Karpas-422 (cell line): Measurements from ENCODE around the gene COPS6. TPM values are rescaled to one million over a fixed set of nuclear protein-coding genes. Genes with fewer than 3 reads are reported as not detected.

Experiments used
- DNase-seq: peaks from one replicate; pipeline ENCODE4 v3.0.0-alpha.2; 2015
- H2AFZ ChIP-seq: fragments of 200-600 bp; sonication (generic); 2 replicates; pipeline ENCODE4 v1.6.1; 2014; ENCODE audit warnings: antibody characterized with exemption, low read length, mixed read lengths
- H3K27ac ChIP-seq: fragments of 200-600 bp; sonication (generic); 2 replicates; pipeline ENCODE4 v1.5.1; 2014; ENCODE audit warnings: mild to moderate bottlenecking, low read length, moderate library complexity
- H3K27me3 ChIP-seq: fragments of 200-600 bp; sonication (generic); 2 replicates; pipeline ENCODE4 v1.6.1; 2014; ENCODE audit warnings: low read length, mixed read lengths
- H3K36me3 ChIP-seq: fragments of 200-600 bp; sonication (generic); 2 replicates; pipeline ENCODE4 v1.6.1; 2014; ENCODE audit warnings: low read length, mixed read lengths; ENCODE audit not compliant: insufficient read depth
- H3K4me1 ChIP-seq: fragments of 200-600 bp; sonication (generic); 2 replicates; pipeline ENCODE4 v1.6.1; 2014; ENCODE audit warnings: mild to moderate bottlenecking, low read length, mixed read lengths
- H3K4me2 ChIP-seq: fragments of 200-600 bp; sonication (generic); 2 replicates; pipeline ENCODE4 v1.6.1; 2014; ENCODE audit warnings: low read length, low read depth, mild to moderate bottlenecking; ENCODE audit not compliant: poor library complexity, severe bottlenecking
- H3K4me3 ChIP-seq: fragments of 200-600 bp; sonication (generic); 2 replicates; pipeline ENCODE4 v1.5.1; 2014; ENCODE audit warnings: mild to moderate bottlenecking, antibody characterized with exemption, low read length, mixed read lengths
- H3K79me2 ChIP-seq: fragments of 200-600 bp; sonication (generic); 2 replicates; pipeline ENCODE4 v1.6.1; 2014; ENCODE audit warnings: mild to moderate bottlenecking, low read length, mixed read lengths
- H3K9ac ChIP-seq: fragments of 200-600 bp; sonication (generic); 2 replicates; pipeline ENCODE4 v1.6.0; 2014; ENCODE audit warnings: low read length
- H3K9me2 ChIP-seq: fragments of 200-600 bp; sonication (generic), shearing (Covaris generic); replicated peaks from 2 replicates; pipeline ENCODE4 v1.6.0; 2014; ENCODE audit warnings: mild to moderate bottlenecking, low read length, moderate library complexity; ENCODE audit not compliant: insufficient read depth
- H3K9me3 ChIP-seq: fragments of 300-700, 200-600 bp; sonication (generic); 2 replicates; pipeline ENCODE4 v1.6.1; 2014; ENCODE audit warnings: low read length, mixed read lengths
- H4K20me1 ChIP-seq: fragments of 200-600 bp; sonication (generic); 2 replicates; pipeline ENCODE4 v1.6.1; 2014; ENCODE audit warnings: mild to moderate bottlenecking, antibody characterized with exemption, low read length, low read depth; ENCODE audit not compliant: insufficient read depth
- total RNA-seq: library from RNA; depleted of rRNA; stranded (reverse); fragments of >200 nt; shearing (Covaris generic); gene quantifications from 2 replicates; pipeline ENCODE4 v1.2.3, GENCODE V29; 2014; ENCODE audit warnings: low replicate concordance

COPS6 gene
- total RNA-seq, 1 experiment from 2014 or later, result 52.7 TPM

- no peaks in the 10 kb centered on the region for H3K9me2 ChIP-seq
- H3K27me3 ChIP-seq, result no peaks in the 10 kb centered on the region
- H3K4me1 ChIP-seq, result peaks cover 12% of the 10 kb centered on the region
- H3K36me3 ChIP-seq, result peaks cover 7% of the 10 kb centered on the region; the same call in 1 of the 2 replicates
- H3K9ac ChIP-seq, result no peak overlapping the region
- no peak for DNase-seq
- no peak overlapping the region for H3K4me3 ChIP-seq
- no peaks in the 10 kb centered on the region for H4K20me1 ChIP-seq
- no peak overlapping the region for H3K4me2 ChIP-seq
- peaks cover 10% of the 10 kb centered on the region for H3K79me2 ChIP-seq
- no peak overlapping the region for H3K27ac ChIP-seq
- H3K9me3 ChIP-seq, result no peaks in the 10 kb centered on the region
- no peak overlapping the region for H2AFZ ChIP-seq
Observed at GRCh38 chr7:100115026-100115425, 26.3 kb downstream of the COPS6 start.

- H3K4me1 ChIP-seq, result peaks cover 20% of the 10 kb centered on the region
Observed at GRCh38 chr7:100118388-100119071, 29.8 kb downstream of the COPS6 start.

GRCh38 chr7:100119072-100119969, 30.6 kb downstream of the COPS6 start, which contains the start of the genes CNPY4 and TAF6:
TSS of gene CNPY4 (plus strand) at chr7:100119634. CDS start at chr7:100119745, 111 bp downstream.
TSS of gene TAF6 (minus strand) at chr7:100119358. CDS start at chr7:100114209, 5,149 bp downstream.
- H3K27me3 ChIP-seq, result no peaks in the 10 kb centered on the region
- H4K20me1 ChIP-seq, result no peaks in the 10 kb centered on the region
- peak within 1 kb of the TSS; percentile 82 for H3K9ac ChIP-seq
- H2AFZ ChIP-seq, result peak within 1 kb of the TSS; percentile 70; the same call in 1 of the 2 replicates
- H3K4me3 ChIP-seq, result peak within 1 kb of the TSS; percentile 81
- peaks cover 15% of the 10 kb centered on the region for H3K79me2 ChIP-seq
- peak within 1 kb of the TSS; percentile 92 for H3K4me2 ChIP-seq
- no peaks in the 10 kb centered on the region for H3K36me3 ChIP-seq
- peak within 1 kb of the TSS; percentile 68 for H3K27ac ChIP-seq
- no peaks in the 10 kb centered on the region for H3K9me3 ChIP-seq
- H3K4me1 ChIP-seq, result peaks cover 20% of the 10 kb centered on the region
- DNase-seq, result peak; percentile 98
- H3K9me2 ChIP-seq, result no peaks in the 10 kb centered on the region

More at GRCh38 chr7:100118388-100119071, 29.8 kb downstream of the COPS6 start:
- H3K4me2 ChIP-seq, result peak overlapping the region; percentile 92
- no peaks in the 10 kb centered on the region for H4K20me1 ChIP-seq
- no peaks in the 10 kb centered on the region for H3K9me3 ChIP-seq
- DNase-seq, result peak; percentile 54
- no peaks in the 10 kb centered on the region for H3K36me3 ChIP-seq
- peaks cover 15% of the 10 kb centered on the region for H3K79me2 ChIP-seq
- H3K4me3 ChIP-seq, result peak overlapping the region; percentile 81
- H3K27me3 ChIP-seq, result no peaks in the 10 kb centered on the region
- no peaks in the 10 kb centered on the region for H3K9me2 ChIP-seq
- peak overlapping the region; percentile 68 for H3K27ac ChIP-seq
- peak overlapping the region; percentile 82 for H3K9ac ChIP-seq
- no peak overlapping the region for H2AFZ ChIP-seq

GRCh38 chr7:100119970-100120732, 31.4 kb downstream of the COPS6 start:
- peak overlapping the region; percentile 92 for H3K4me2 ChIP-seq
- H2AFZ ChIP-seq, result peak overlapping the region; percentile 70; the same call in 1 of the 2 replicates
- peak overlapping the region; percentile 68 for H3K27ac ChIP-seq
- peak; percentile 89 for DNase-seq
- H3K27me3 ChIP-seq, result no peaks in the 10 kb centered on the region
- peak overlapping the region; percentile 82 for H3K9ac ChIP-seq
- peak overlapping the region; percentile 81 for H3K4me3 ChIP-seq
- no peaks in the 10 kb centered on the region for H3K9me3 ChIP-seq
- no peaks in the 10 kb centered on the region for H4K20me1 ChIP-seq
- no peaks in the 10 kb centered on the region for H3K9me2 ChIP-seq
- peaks cover 22% of the 10 kb centered on the region for H3K79me2 ChIP-seq
- peaks cover 26% of the 10 kb centered on the region for H3K4me1 ChIP-seq
- H3K36me3 ChIP-seq, result no peaks in the 10 kb centered on the region

GRCh38 chr7:100120733-100121036, 31.9 kb downstream of the COPS6 start:
- no peaks in the 10 kb centered on the region for H3K9me2 ChIP-seq
- no peaks in the 10 kb centered on the region for H4K20me1 ChIP-seq
- peak overlapping the region; percentile 82 for H3K9ac ChIP-seq
- no peaks in the 10 kb centered on the region for H3K27me3 ChIP-seq
- H3K9me3 ChIP-seq, result no peaks in the 10 kb centered on the region
- H3K36me3 ChIP-seq, result no peaks in the 10 kb centered on the region
- no peak overlapping the region for H2AFZ ChIP-seq
- H3K4me1 ChIP-seq, result peaks cover 32% of the 10 kb centered on the region
- H3K4me2 ChIP-seq, result peak overlapping the region; percentile 92
- no peak for DNase-seq
- H3K4me3 ChIP-seq, result peak overlapping the region; percentile 81
- H3K79me2 ChIP-seq, result peaks cover 27% of the 10 kb centered on the region
- H3K27ac ChIP-seq, result peak overlapping the region; percentile 68

GRCh38 chr7:100122067-100122466, 33.3 kb downstream of the COPS6 start:
- Histone ChIP-seq H4K20me1 (no peaks in the 10 kb centered on the region), H3K36me3 (no peaks in the 10 kb centered on the region), H3K4me3 (no peak overlapping the region), H3K4me2 (no peak overlapping the region), H3K79me2 (peaks cover 33% of the 10 kb centered on the region), H3K27ac (no peak overlapping the region), H3K9me3 (no peaks in the 10 kb centered on the region), H3K27me3 (no peaks in the 10 kb centered on the region), H2AFZ (no peak overlapping the region), H3K9me2 (no peaks in the 10 kb centered on the region), H3K9ac (no peak overlapping the region), H3K4me1 (peaks cover 33% of the 10 kb centered on the region)
- no peak for DNase-seq

- H2AFZ ChIP-seq, result no peak overlapping the region
- peaks cover 37% of the 10 kb centered on the region for H3K4me1 ChIP-seq
- H3K4me3 ChIP-seq, result no peak overlapping the region
- H3K79me2 ChIP-seq, result peaks cover 33% of the 10 kb centered on the region
- no peaks in the 10 kb centered on the region for H3K27me3 ChIP-seq
- H3K4me2 ChIP-seq, result no peak overlapping the region
- no peaks in the 10 kb centered on the region for H3K9me2 ChIP-seq
- no peak overlapping the region for H3K9ac ChIP-seq
- no peaks in the 10 kb centered on the region for H3K9me3 ChIP-seq
- no peaks in the 10 kb centered on the region for H3K36me3 ChIP-seq
- no peak for DNase-seq
- no peaks in the 10 kb centered on the region for H4K20me1 ChIP-seq
- H3K27ac ChIP-seq, result no peak overlapping the region
Observed at GRCh38 chr7:100122568-100122967, 33.8 kb downstream of the COPS6 start.
